Endothelial cell of umbilical vein (primary cell): ENCODE measurements around the gene VAV3. TPM values are rescaled to one million over a fixed set of nuclear protein-coding genes. Genes with fewer than 3 reads are reported as not detected.

Source experiments
- BruUV-seq: library from RNA; stranded (reverse); fragments of 400-500 nt; replicated peaks from 2 replicates; lab custom pipeline; 2021; lab: Mats Ljungman, UMichigan
- CTCF ChIA-PET: fragments of 300-600, 350-600 bp; sonication (Branson Sonifier 250); formaldehyde crosslinking; loops from one replicate; lab custom pipeline; 2021; ENCODE audit warnings: antibody characterized with exemption, inconsistent platforms; lab: Charles Lee
- POLR2A ChIA-PET: fragments of 300-600, 350-600 bp; sonication (Branson Sonifier 250); formaldehyde crosslinking; loops from one replicate; lab custom pipeline; 2021; ENCODE audit warnings: antibody characterized with exemption, inconsistent platforms; lab: Charles Lee
- DNase-seq: peaks from one replicate; pipeline ENCODE4 v3.0.0-alpha.2; 2011; ENCODE audit warnings: low read depth, low spot score
- FAIRE-seq: peaks from 2 replicates; lab custom pipeline; 2011; peaks lifted over from hg19 to GRCh38; lab: Jason Lieb, UNC
- H2AFZ ChIP-seq: 2 replicates; pipeline ENCODE4 v1.6.0; 2012; ENCODE audit warnings: low read depth, low read length, control low read depth, inconsistent platforms
- H3K27ac ChIP-seq: 2 replicates; pipeline ENCODE4 v1.5.1; 2011; ENCODE audit warnings: low read depth, mild to moderate bottlenecking, control low read depth, low read length, moderate library complexity; ENCODE audit not compliant: insufficient read depth
- H3K27me3 ChIP-seq, 2 experiments: 2 replicates each; pipeline versions ENCODE4 v1.6.0 to v1.6.1; 2011; ENCODE audit warnings: low read length in 2 of 2, mixed read lengths in 1 of 2; ENCODE audit not compliant: control insufficient read depth in 2 of 2, insufficient read depth in 2 of 2
- H3K36me3 ChIP-seq, 2 experiments: 2 replicates in 1 of 2; 3 replicates in 1 of 2; pipeline ENCODE4 v1.5.1; 2011; ENCODE audit warnings: low read length in 2 of 2, mild to moderate bottlenecking in 1 of 2, moderate library complexity in 1 of 2; ENCODE audit not compliant: control insufficient read depth in 2 of 2, insufficient read depth in 2 of 2; ENCODE audit errors: extremely low read depth in 1 of 2
- H3K4me1 ChIP-seq: 3 replicates; pipeline ENCODE4 v1.5.1; 2011; ENCODE audit warnings: mild to moderate bottlenecking, low read length; ENCODE audit not compliant: control insufficient read depth, insufficient read depth; ENCODE audit errors: extremely low read depth
- H3K4me2 ChIP-seq: 2 replicates; pipeline ENCODE4 v1.6.1; 2011; ENCODE audit warnings: low read length, control low read depth, mixed read lengths; ENCODE audit not compliant: insufficient read depth
- H3K4me3 ChIP-seq, 3 experiments: fragments of 200-600 bp in 1 of 3; sonication (generic), shearing (Covaris generic) in 1 of 3; replicated peaks in 1 of 3; 2 replicates each; pipeline ENCODE4 v1.5.1; 2011 to 2016; ENCODE audit warnings: control low read depth in 3 of 3, low read length in 3 of 3, mild to moderate bottlenecking in 2 of 3, inconsistent platforms in 1 of 3, low read depth in 1 of 3, moderate library complexity in 1 of 3; ENCODE audit not compliant: insufficient read depth in 1 of 3
- H3K79me2 ChIP-seq: 2 replicates; pipeline ENCODE4 v1.6.0; 2012; ENCODE audit warnings: low read length, inconsistent platforms; ENCODE audit not compliant: control insufficient read depth, insufficient read depth
- H3K9ac ChIP-seq: replicated peaks from 2 replicates; pipeline ENCODE3; 2011; ENCODE audit warnings: low read length, control low read depth; ENCODE audit not compliant: insufficient read depth; ENCODE audit errors: extremely low read depth
- H3K9me1 ChIP-seq: replicated peaks from 3 replicates; pipeline ENCODE4 v1.6.0; 2011; ENCODE audit warnings: mild to moderate bottlenecking, low read length; ENCODE audit not compliant: control insufficient read depth, insufficient read depth; ENCODE audit errors: extremely low read depth
- H3K9me3 ChIP-seq: replicated peaks from 2 replicates; pipeline ENCODE4 v1.5.1; 2012; ENCODE audit warnings: low read length, inconsistent platforms; ENCODE audit not compliant: control insufficient read depth, insufficient read depth
- H4K20me1 ChIP-seq: replicated peaks from 2 replicates; pipeline ENCODE3; 2011; ENCODE audit warnings: mild to moderate bottlenecking, low read length; ENCODE audit not compliant: control insufficient read depth, insufficient read depth; ENCODE audit errors: extremely low read depth
- CTCF ChIP-seq, 2 donors: IDR thresholded peaks; 1 replicate in 1 of 2; 2 replicates in 1 of 2; pipeline ENCODE4 v1.5.1; 2011; ENCODE audit warnings: low read length in 2 of 2, mild to moderate bottlenecking in 2 of 2, moderate library complexity in 2 of 2, control low read depth in 1 of 2, inconsistent platforms in 1 of 2, low read depth in 1 of 2; ENCODE audit not compliant: insufficient read depth in 1 of 2; ENCODE audit errors: extremely low read depth in 1 of 2
- EZH2 ChIP-seq: IDR thresholded peaks from 2 replicates; pipeline ENCODE4 v1.6.1; 2012; ENCODE audit warnings: borderline replicate concordance, low read depth, mild to moderate bottlenecking, moderate library complexity, low read length, inconsistent platforms; ENCODE audit not compliant: severe bottlenecking
- FOS ChIP-seq: IDR thresholded peaks from 2 replicates; pipeline ENCODE4 v1.6.1; 2011; ENCODE audit warnings: mild to moderate bottlenecking, low read length, moderate library complexity, borderline replicate concordance; ENCODE audit not compliant: insufficient read depth
- GATA2 ChIP-seq: IDR thresholded peaks from 2 replicates; pipeline ENCODE4 v1.7.0; 2011; ENCODE audit warnings: low read depth, mild to moderate bottlenecking, moderate library complexity, mixed read lengths, low read length; ENCODE audit not compliant: insufficient read length, insufficient read depth
- JUN ChIP-seq: IDR thresholded peaks from 2 replicates; pipeline ENCODE4 v1.6.1; 2011; ENCODE audit warnings: borderline replicate concordance, low read depth; ENCODE audit not compliant: insufficient read length, insufficient read depth
- MAX ChIP-seq: IDR thresholded peaks from 2 replicates; pipeline ENCODE4 v1.6.1; 2011; ENCODE audit not compliant: insufficient read depth, insufficient read length
- MYC ChIP-seq: IDR thresholded peaks from one replicate; pipeline ENCODE4 v1.6.1; 2011; ENCODE audit warnings: mild to moderate bottlenecking, low read depth, low read length
- POLR2A ChIP-seq: IDR thresholded peaks from 2 replicates; pipeline ENCODE4 v1.6.1; 2012; ENCODE audit warnings: low read depth, mild to moderate bottlenecking, control low read depth, low read length
- POLR2AphosphoS5 ChIP-seq: IDR thresholded peaks from 2 replicates; pipeline ENCODE4 v1.6.1; 2012; ENCODE audit warnings: low read depth, mild to moderate bottlenecking, control low read depth, low read length, moderate library complexity; ENCODE audit not compliant: insufficient read depth
- dilution Hi-C: fragments of 300-500 bp; cut with MboI; formaldehyde crosslinking; loops from one replicate; pipeline ENCODE4 v1.15.0; 2019; ENCODE audit warnings: low sequenced_read_pairs; ENCODE audit not compliant: extremely low pct_ligation_motif_present
- intact Hi-C: fragments of 100-400 bp; cut with micrococcal nuclease; formaldehyde crosslinking; loops from one replicate; pipeline ENCODE4 v1.10.0; 2022
- polyA plus RNA-seq, 4 experiments: library from polyadenylated mRNA; depleted of rRNA in 3 of 4; stranded (reverse) in 3 of 4; unstranded in 1 of 4; fragments of >200 nt; gene quantifications; 2 replicates each; pipeline versions ENCODE4 v1.2.1 to v1.2.3, GENCODE V29; 2011 to 2012; ENCODE audit warnings: missing spikeins in 1 of 4
- total RNA-seq: library from RNA; stranded (reverse); gene quantifications from 2 replicates; pipeline ENCODE4 v1.2.3, GENCODE V29; 2021

Gene VAV3
- total and polyA plus RNA-seq, 2 donors (not counting 3 experiments of a cell fraction or from before 2014, with no cell fraction given): 0.18 to 1.5 TPM

- H3K4me1 ChIP-seq: no peaks in the 10 kb centered on the region
- H3K4me2 ChIP-seq: no peak overlapping the region
- H3K36me3 ChIP-seq: no peaks in the 10 kb centered on the region
- no peaks in the 10 kb centered on the region for H3K9me3 ChIP-seq
- H3K27me3 ChIP-seq: no peaks in the 10 kb centered on the region
- no peaks in the 10 kb centered on the region for H3K9me1 ChIP-seq
- no peak for FAIRE-seq
- no peak for TF ChIP-seq FOS
- no peak for TF ChIP-seq CTCF (IDR thresholded peaks at IDR 0.05; ENCODE audit: extremely low read depth in 1 of 2, insufficient read depth in 1 of 2, low read depth in 1 of 2, low read length in 2 of 2)
- TF ChIP-seq MAX: no peak
- no peak for TF ChIP-seq EZH2
- no peak for TF ChIP-seq GATA2
- no peak for TF ChIP-seq MYC
- no peak for TF ChIP-seq POLR2AphosphoS5
- no peak for TF ChIP-seq POLR2A
- TF ChIP-seq JUN: no peak
- dilution Hi-C loops (no loop called here), intact Hi-C loops (no loop called here)
- H3K79me2 ChIP-seq: no peaks in the 10 kb centered on the region
- DNase-seq: no peak
- H2AFZ ChIP-seq: no peak overlapping the region
- no peaks in the 10 kb centered on the region for H4K20me1 ChIP-seq
- ChIA-PET CTCF (interaction anchor here (0.9 kb wide), 2 partner anchors 14 to 205 kb away, joined by 3 read pairs; no protein-coding TSS in a partner anchor), POLR2A (no interaction called here)
- no peak overlapping the region for H3K4me3 ChIP-seq
- H3K27ac ChIP-seq: no peak overlapping the region
- BruUV-seq: no TSS peak
- H3K9ac ChIP-seq: no peak overlapping the region
Measured at GRCh38 chr1:107919953-107920352, 45.0 kb downstream of the VAV3 start.
